Neural progenitor cell (in vitro differentiated cells): ENCODE measurements around the gene BLCAP. TPM values are rescaled to one million over a fixed set of nuclear protein-coding genes. Genes with fewer than 3 reads are reported as not detected.
A peak's percentile ranks its signal among the peaks of the same experiment; 100 is the strongest.

Experiments
- DNase-seq: peaks from one replicate; pipeline ENCODE4 v3.0.0-alpha.2; 2016; ENCODE audit warnings: low spot score
- H2AFZ ChIP-seq: fragments of 200-600 bp; sonication (generic); replicated peaks from 2 replicates; pipeline ENCODE4 v1.6.1; 2016; ENCODE audit warnings: antibody characterized with exemption
- H3F3A ChIP-seq: fragments of 200-600 bp; sonication (generic); 2 replicates; pipeline ENCODE4 v1.6.1; 2016; ENCODE audit warnings: antibody characterized with exemption, low read depth
- H3K27ac ChIP-seq: fragments of 200-600 bp; sonication (generic); 2 replicates; pipeline ENCODE4 v1.5.1; 2016; ENCODE audit warnings: mild to moderate bottlenecking
- H3K27me3 ChIP-seq: fragments of 200-600 bp; sonication (generic); 2 replicates; pipeline ENCODE4 v1.6.1; 2016; ENCODE audit warnings: mild to moderate bottlenecking, moderate library complexity
- H3K36me3 ChIP-seq: fragments of 200-600 bp; sonication (generic); 2 replicates; pipeline ENCODE4 v1.5.1; 2016
- H3K4me1 ChIP-seq: fragments of 200-600 bp; sonication (generic); 2 replicates; pipeline ENCODE4 v1.6.1; 2016; ENCODE audit warnings: mixed run types
- H3K4me2 ChIP-seq: fragments of 200-600 bp; sonication (generic); 2 replicates; pipeline ENCODE4 v1.6.1; 2016
- H3K4me3 ChIP-seq: fragments of 200-600 bp; sonication (generic); 2 replicates; pipeline ENCODE4 v1.5.1; 2016
- H3K79me2 ChIP-seq: fragments of 200-600 bp; sonication (generic); 2 replicates; pipeline ENCODE4 v1.6.1; 2016; ENCODE audit warnings: low read depth
- H3K9ac ChIP-seq: fragments of 200-600 bp; sonication (generic); 2 replicates; pipeline ENCODE4 v1.6.1; 2016
- H3K9me3 ChIP-seq: fragments of 200-600 bp; sonication (generic); 2 replicates; pipeline ENCODE4 v1.5.1; 2016; ENCODE audit warnings: low read depth
- H4K20me1 ChIP-seq: fragments of 200-600 bp; sonication (generic); 2 replicates; pipeline ENCODE4 v1.6.1; 2016; ENCODE audit warnings: low read depth
- H3K27ac Mint-ChIP-seq: 3 replicates; pipeline ENCODE4 v1.8.0; 2021; ENCODE audit warnings: mixed read lengths
- H3K27me3 Mint-ChIP-seq: 2 replicates; pipeline ENCODE4 v1.8.0; 2022; ENCODE audit warnings: low read depth, mild to moderate bottlenecking, inconsistent platforms, moderate library complexity, mixed read lengths; ENCODE audit not compliant: insufficient read depth
- H3K36me3 Mint-ChIP-seq: 3 replicates; pipeline ENCODE4 v1.8.0; 2021; ENCODE audit warnings: mixed read lengths
- H3K4me1 Mint-ChIP-seq: 3 replicates; pipeline ENCODE4 v1.8.0; 2021; ENCODE audit warnings: mixed read lengths
- H3K4me3 Mint-ChIP-seq: 3 replicates; pipeline ENCODE4 v1.8.0; 2021; ENCODE audit warnings: mild to moderate bottlenecking, moderate library complexity, mixed read lengths
- H3K9me3 Mint-ChIP-seq: 3 replicates; pipeline ENCODE4 v1.8.0; 2020; ENCODE audit warnings: mixed read lengths
- EZH2 ChIP-seq: fragments of 200-600 bp; sonication (generic); IDR thresholded peaks from 2 replicates; pipeline ENCODE4 v1.6.1; 2017; ENCODE audit warnings: antibody characterized with exemption, mild to moderate bottlenecking, moderate library complexity
- EZH2phosphoT487 ChIP-seq: fragments of 200-600 bp; sonication (generic); IDR thresholded peaks from 2 replicates; pipeline ENCODE4 v1.6.1; 2017; ENCODE audit warnings: antibody characterized with exemption
- total RNA-seq: library from RNA; depleted of rRNA; stranded (reverse); fragments of >200 nt; gene quantifications from 2 replicates; pipeline ENCODE4 v1.2.3, GENCODE V29; 2015; ENCODE audit warnings: low replicate concordance
- TF ChIP-seq, protein P1 (sequence below): fragments of 200-600 bp; sonication (generic); IDR thresholded peaks from 2 replicates; pipeline ENCODE4 v1.5.1; 2017; ENCODE audit warnings: antibody characterized with exemption, mild to moderate bottlenecking

BLCAP gene
- total RNA-seq, 1 donor from 2014 or later: 46.4 TPM

DNA sequence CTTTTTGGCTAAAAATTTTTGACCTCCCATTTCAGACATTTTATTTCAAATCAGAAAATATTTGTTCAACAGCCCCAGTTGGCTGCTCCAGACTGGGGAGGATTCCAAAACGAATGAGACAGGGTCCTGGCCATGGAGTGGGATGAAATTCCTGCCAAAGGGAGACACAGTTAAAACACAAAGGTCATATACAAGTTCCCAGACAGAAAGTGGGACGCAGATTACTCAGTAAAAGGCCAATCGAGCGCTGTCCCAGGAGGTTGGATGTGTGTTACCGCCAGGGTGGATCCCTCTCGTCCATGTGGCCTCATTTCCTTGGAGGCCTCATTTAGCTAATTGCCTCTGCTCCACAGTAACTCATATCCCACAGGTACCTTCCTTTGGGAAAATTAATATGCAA, 48.4 kb downstream of the BLCAP start:
- Histone ChIP-seq H3K36me3 (no peaks in the 10 kb centered on the region), H2AFZ (no peak overlapping the region), H3K4me2 (no peak overlapping the region), H3K9ac (no peak overlapping the region), H3K27ac (no peak overlapping the region), H3F3A (peaks cover 2% of the 10 kb centered on the region), H3K79me2 (no peaks in the 10 kb centered on the region), H3K4me1 (no peaks in the 10 kb centered on the region), H3K27me3 (no peaks in the 10 kb centered on the region), H3K9me3 (peaks cover 11% of the 10 kb centered on the region), H4K20me1 (no peaks in the 10 kb centered on the region), H3K4me3 (no peak overlapping the region)
- Mint-ChIP-seq H3K36me3 (no peaks in the 10 kb centered on the region), H3K27me3 (peaks cover 4% of the 10 kb centered on the region), H3K4me1 (peaks cover 19% of the 10 kb centered on the region), H3K27ac (no peak overlapping the region), H3K4me3 (no peak overlapping the region), H3K9me3 (peaks cover 24% of the 10 kb centered on the region)
- DNase-seq: no peak
- TF ChIP-seq, protein P1, sequence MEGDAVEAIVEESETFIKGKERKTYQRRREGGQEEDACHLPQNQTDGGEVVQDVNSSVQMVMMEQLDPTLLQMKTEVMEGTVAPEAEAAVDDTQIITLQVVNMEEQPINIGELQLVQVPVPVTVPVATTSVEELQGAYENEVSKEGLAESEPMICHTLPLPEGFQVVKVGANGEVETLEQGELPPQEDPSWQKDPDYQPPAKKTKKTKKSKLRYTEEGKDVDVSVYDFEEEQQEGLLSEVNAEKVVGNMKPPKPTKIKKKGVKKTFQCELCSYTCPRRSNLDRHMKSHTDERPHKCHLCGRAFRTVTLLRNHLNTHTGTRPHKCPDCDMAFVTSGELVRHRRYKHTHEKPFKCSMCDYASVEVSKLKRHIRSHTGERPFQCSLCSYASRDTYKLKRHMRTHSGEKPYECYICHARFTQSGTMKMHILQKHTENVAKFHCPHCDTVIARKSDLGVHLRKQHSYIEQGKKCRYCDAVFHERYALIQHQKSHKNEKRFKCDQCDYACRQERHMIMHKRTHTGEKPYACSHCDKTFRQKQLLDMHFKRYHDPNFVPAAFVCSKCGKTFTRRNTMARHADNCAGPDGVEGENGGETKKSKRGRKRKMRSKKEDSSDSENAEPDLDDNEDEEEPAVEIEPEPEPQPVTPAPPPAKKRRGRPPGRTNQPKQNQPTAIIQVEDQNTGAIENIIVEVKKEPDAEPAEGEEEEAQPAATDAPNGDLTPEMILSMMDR: no peak
- no peak for TF ChIP-seq EZH2
- no peak for TF ChIP-seq EZH2phosphoT487

DNA sequence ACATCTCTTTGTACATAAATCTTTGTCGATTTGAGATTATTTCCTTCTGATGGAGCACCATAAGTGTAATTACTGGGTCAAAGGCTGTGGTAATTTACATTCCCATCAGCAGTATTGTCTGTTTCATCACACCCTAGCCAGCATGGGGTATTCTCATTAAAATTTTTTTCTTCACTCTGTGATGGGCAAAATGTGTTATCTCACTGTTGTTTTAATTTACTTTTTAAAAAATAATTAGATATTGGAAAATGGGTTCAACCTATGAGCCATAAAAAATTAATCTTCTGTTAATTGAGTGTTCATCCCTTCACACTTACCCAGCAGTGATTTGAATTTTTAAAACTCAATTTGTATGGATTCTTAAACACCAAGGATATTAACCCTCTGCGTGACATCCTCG, 50.6 kb downstream of the BLCAP start:
- H3K36me3 Mint-ChIP-seq: no peaks in the 10 kb centered on the region
- H3K4me2 ChIP-seq: no peak overlapping the region

DNA sequence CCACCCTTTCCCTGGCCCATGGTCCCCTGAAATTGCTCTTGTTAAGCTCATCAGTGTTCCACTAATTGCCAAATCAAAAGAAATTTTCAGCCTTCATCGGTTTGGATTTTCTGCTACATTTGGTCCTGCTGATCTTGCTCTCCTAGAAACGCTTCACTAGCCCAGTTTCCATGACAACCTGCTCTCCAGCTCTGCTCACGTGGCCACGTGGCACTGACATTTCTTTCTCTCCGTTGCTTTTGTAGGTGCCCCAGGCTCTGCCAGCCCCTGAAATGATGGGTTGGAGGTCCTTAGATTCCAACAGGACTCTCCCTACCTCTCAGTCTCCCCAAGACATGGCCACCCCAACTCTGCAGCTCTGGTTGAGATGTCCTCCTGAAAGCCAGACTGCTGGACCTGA, 52.4 kb downstream of the BLCAP start:
- no peak overlapping the region for H3K27ac ChIP-seq

More for the DNA sequence above, 50.6 kb downstream of the BLCAP start:
- no peak overlapping the region for H3K4me3 Mint-ChIP-seq
- no peak for DNase-seq
- Histone ChIP-seq H4K20me1 (no peaks in the 10 kb centered on the region), H3K36me3 (no peaks in the 10 kb centered on the region), H3K9me3 (peaks cover 8% of the 10 kb centered on the region), H3K79me2 (no peaks in the 10 kb centered on the region), H3F3A (peaks cover 2% of the 10 kb centered on the region), H3K27me3 (no peaks in the 10 kb centered on the region), H2AFZ (no peak overlapping the region), H3K9ac (no peak overlapping the region), H3K4me1 (no peaks in the 10 kb centered on the region), H3K4me3 (no peak overlapping the region), H3K27ac (no peak overlapping the region)
- TF ChIP-seq EZH2phosphoT487 (no peak), EZH2 (no peak)
- TF ChIP-seq, protein P1: no peak
- peaks cover 25% of the 10 kb centered on the region for H3K4me1 Mint-ChIP-seq
- H3K9me3 Mint-ChIP-seq: peaks cover 14% of the 10 kb centered on the region
- peaks cover 4% of the 10 kb centered on the region for H3K27me3 Mint-ChIP-seq
- no peak overlapping the region for H3K27ac Mint-ChIP-seq

More for the DNA sequence above, 52.4 kb downstream of the BLCAP start:
- Histone ChIP-seq H3K27me3 (no peaks in the 10 kb centered on the region), H3K9ac (no peak overlapping the region), H4K20me1 (no peaks in the 10 kb centered on the region), H3K4me2 (no peak overlapping the region), H2AFZ (no peak overlapping the region), H3K79me2 (no peaks in the 10 kb centered on the region), H3K4me1 (no peaks in the 10 kb centered on the region), H3F3A (peaks cover 2% of the 10 kb centered on the region), H3K9me3 (no peaks in the 10 kb centered on the region), H3K36me3 (no peaks in the 10 kb centered on the region), H3K4me3 (no peak overlapping the region)
- Mint-ChIP-seq H3K4me1 (peaks cover 22% of the 10 kb centered on the region), H3K9me3 (peaks cover 3% of the 10 kb centered on the region), H3K27me3 (peaks cover 6% of the 10 kb centered on the region), H3K36me3 (no peaks in the 10 kb centered on the region), H3K4me3 (peak overlapping the region; percentile 18), H3K27ac (no peak overlapping the region)
- TF ChIP-seq, protein P1: no peak
- TF ChIP-seq EZH2: no peak
- TF ChIP-seq EZH2phosphoT487: no peak
- DNase-seq: no peak
